ENCODE measurements around the gene CALCR.

DNA sequence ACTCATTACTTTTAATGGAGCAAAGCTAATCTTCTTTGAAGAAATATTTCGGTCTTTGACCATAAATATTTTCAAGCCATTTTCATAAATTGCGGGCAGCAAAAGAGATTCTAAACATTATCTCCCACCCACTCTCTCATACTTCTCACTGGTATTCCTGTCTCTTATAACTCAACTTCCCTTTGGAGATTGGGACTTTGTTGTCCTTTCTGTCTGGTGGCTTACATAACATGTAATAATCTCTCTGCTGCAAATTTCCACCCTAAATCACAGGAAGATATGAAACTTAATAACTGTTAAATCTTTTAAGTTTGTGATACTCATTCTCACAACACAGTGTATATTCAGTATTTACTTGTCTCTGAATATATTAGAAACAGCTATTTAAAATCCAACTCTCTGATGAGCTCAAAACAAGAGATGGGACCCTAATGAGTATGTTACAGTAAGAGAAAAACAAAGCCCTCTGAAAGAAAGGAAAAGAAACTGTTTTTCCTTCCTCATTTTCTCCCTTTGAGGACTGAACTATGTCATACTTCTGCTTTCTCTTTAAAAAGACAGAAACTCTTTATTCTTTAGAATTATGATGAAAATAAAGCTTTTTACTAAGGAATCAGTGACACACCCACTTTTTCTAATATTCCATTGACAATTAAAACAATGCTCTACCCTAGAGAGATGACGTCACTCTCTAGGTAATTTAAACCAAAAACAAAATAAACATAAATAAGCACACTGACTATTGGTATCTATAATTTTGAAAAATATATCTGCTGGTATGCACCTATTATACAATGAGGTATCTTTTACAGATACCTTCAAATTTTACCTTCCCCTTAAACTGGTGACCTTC, 14.7 kb downstream of the CALCR start:
- TF ChIP-seq, protein P1, sequence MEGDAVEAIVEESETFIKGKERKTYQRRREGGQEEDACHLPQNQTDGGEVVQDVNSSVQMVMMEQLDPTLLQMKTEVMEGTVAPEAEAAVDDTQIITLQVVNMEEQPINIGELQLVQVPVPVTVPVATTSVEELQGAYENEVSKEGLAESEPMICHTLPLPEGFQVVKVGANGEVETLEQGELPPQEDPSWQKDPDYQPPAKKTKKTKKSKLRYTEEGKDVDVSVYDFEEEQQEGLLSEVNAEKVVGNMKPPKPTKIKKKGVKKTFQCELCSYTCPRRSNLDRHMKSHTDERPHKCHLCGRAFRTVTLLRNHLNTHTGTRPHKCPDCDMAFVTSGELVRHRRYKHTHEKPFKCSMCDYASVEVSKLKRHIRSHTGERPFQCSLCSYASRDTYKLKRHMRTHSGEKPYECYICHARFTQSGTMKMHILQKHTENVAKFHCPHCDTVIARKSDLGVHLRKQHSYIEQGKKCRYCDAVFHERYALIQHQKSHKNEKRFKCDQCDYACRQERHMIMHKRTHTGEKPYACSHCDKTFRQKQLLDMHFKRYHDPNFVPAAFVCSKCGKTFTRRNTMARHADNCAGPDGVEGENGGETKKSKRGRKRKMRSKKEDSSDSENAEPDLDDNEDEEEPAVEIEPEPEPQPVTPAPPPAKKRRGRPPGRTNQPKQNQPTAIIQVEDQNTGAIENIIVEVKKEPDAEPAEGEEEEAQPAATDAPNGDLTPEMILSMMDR (IDR thresholded peaks at IDR 0.05), result no peak
- TF ChIP-seq POLR2A (IDR thresholded peaks at IDR 0.05), result no peak
